WERI-Rb-1 (cell line): ENCODE measurements around the gene UBE2C.

Experiments
- DNase-seq: peaks from one replicate; pipeline ENCODE4 v3.0.0-alpha.2; 2020
- H3K27ac ChIP-seq: fragments of 250-450 bp; sonication (Bioruptor Pico); 2 replicates; pipeline ENCODE4 v1.5.1; 2020; ENCODE audit warnings: mild to moderate bottlenecking, moderate library complexity
- H3K27me3 ChIP-seq: fragments of 250-450 bp; sonication (Bioruptor Pico); 2 replicates; pipeline ENCODE4 v1.5.1; 2021; ENCODE audit warnings: mild to moderate bottlenecking, low read depth, moderate library complexity; ENCODE audit not compliant: insufficient read depth, severe bottlenecking
- H3K36me3 ChIP-seq: fragments of 250-450 bp; sonication (Bioruptor Pico); 2 replicates; pipeline ENCODE4 v1.5.1; 2020; ENCODE audit warnings: mild to moderate bottlenecking, moderate library complexity
- H3K4me3 ChIP-seq: 2 replicates; pipeline ENCODE4 v1.5.1; 2011; ENCODE audit warnings: low read depth, mild to moderate bottlenecking, control low read depth, low read length
- H3K9me3 ChIP-seq: fragments of 250-450 bp; sonication (Bioruptor Pico); 2 replicates; pipeline ENCODE4 v1.5.1; 2021; ENCODE audit warnings: mild to moderate bottlenecking, moderate library complexity; ENCODE audit not compliant: severe bottlenecking
- TF ChIP-seq, protein P1 (sequence below): IDR thresholded peaks from 2 replicates; pipeline ENCODE4 v1.5.1; 2011; ENCODE audit warnings: low read depth, mild to moderate bottlenecking, control low read depth, inconsistent platforms, low read length

Gene UBE2C

DNA sequence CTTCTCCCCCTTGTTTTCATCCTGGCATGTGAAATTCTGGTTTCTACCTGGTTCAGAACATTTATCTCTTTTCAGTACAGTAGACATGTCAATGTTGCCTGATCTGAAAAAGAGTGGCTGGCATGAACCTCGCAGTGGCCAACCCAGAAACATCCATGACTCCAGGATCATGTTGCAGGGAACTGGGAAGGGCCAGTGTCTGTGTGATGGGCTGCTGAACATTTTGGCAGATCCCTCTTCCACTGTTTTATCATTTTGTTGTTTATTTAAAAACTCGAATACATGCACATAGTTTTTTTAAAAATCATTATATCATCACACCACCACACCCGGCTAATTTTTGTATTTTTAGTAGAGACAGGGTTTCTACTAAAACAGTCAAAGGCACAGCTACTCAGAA, 39.8 kb upstream of the UBE2C start:
- H3K27ac ChIP-seq: no peak overlapping the region

DNA sequence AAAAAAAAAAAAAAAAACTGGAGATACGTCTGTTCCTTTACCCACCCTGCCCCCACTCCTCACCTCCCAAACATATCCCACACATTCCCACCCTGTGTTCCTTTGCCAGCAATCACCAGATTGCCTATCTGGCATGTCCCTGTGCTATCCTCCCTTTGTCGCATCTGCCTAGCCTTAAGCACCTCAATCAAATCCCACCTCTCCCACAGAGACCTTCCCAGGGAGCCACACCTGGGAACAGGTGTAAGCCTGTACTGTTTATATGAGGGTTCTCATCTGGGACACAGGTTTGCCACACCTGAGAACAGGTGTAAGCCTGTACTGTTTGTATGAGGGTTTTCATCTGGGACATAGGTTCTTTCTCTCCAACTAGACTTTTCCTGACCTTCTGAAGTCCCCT, 37.5 kb upstream of the UBE2C start:
- H3K9me3 ChIP-seq: no peaks in the 10 kb centered on the region
- H3K27ac ChIP-seq: no peak overlapping the region
- H3K4me3 ChIP-seq: no peak overlapping the region
- no peak for DNase-seq
- no peaks in the 10 kb centered on the region for H3K36me3 ChIP-seq
- no peaks in the 10 kb centered on the region for H3K27me3 ChIP-seq
- TF ChIP-seq, protein P1, sequence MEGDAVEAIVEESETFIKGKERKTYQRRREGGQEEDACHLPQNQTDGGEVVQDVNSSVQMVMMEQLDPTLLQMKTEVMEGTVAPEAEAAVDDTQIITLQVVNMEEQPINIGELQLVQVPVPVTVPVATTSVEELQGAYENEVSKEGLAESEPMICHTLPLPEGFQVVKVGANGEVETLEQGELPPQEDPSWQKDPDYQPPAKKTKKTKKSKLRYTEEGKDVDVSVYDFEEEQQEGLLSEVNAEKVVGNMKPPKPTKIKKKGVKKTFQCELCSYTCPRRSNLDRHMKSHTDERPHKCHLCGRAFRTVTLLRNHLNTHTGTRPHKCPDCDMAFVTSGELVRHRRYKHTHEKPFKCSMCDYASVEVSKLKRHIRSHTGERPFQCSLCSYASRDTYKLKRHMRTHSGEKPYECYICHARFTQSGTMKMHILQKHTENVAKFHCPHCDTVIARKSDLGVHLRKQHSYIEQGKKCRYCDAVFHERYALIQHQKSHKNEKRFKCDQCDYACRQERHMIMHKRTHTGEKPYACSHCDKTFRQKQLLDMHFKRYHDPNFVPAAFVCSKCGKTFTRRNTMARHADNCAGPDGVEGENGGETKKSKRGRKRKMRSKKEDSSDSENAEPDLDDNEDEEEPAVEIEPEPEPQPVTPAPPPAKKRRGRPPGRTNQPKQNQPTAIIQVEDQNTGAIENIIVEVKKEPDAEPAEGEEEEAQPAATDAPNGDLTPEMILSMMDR: no peak

More for the DNA sequence above, 39.8 kb upstream of the UBE2C start:
- Histone ChIP-seq H3K36me3 (no peaks in the 10 kb centered on the region), H3K9me3 (no peaks in the 10 kb centered on the region), H3K4me3 (no peak overlapping the region), H3K27me3 (no peaks in the 10 kb centered on the region)
- DNase-seq: no peak
- TF ChIP-seq, protein P1: no peak

DNA sequence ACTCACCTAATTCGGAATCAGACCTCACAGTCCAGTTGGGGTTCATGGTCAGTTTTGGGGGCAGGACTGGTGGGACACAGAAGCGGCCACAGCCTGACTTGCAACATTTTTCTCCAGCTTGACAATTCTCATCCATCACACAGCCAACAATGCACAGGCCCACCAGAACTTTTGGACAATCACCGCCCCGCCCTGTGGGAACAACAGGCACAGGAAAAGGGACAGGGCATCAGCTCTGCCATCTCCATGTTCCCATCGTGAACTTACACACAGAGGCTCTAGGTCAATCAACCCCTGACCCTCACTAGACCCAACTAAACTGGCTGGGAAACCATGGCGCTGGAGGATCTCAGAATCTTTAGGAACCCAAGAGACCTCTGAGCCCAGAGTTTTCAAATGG, 37.0 kb upstream of the UBE2C start:
- Histone ChIP-seq H3K27me3 (no peaks in the 10 kb centered on the region), H3K36me3 (no peaks in the 10 kb centered on the region), H3K9me3 (no peaks in the 10 kb centered on the region), H3K4me3 (no peak overlapping the region), H3K27ac (no peak overlapping the region)
- TF ChIP-seq, protein P1: no peak
- no peak for DNase-seq

DNA sequence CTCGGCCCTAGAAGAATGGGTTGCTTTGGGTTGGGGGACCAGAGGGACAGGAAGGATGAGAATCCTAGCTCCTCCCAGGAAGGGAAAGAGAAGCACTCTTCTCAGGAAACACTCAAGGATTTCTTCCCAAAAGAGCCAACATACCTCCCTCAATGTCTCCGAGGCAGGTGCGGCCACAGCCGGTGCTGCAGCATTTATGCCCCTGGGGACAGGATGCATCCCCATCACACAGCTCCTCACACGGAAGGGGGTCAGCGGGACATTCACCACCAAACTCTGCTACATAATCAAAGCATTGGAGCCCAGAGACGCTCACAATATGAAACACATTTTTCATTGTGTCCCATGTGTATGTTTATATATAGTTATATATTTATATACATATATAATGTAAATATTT, 35.5 kb upstream of the UBE2C start:
- no peaks in the 10 kb centered on the region for H3K9me3 ChIP-seq
- TF ChIP-seq, protein P1: no peak

DNA sequence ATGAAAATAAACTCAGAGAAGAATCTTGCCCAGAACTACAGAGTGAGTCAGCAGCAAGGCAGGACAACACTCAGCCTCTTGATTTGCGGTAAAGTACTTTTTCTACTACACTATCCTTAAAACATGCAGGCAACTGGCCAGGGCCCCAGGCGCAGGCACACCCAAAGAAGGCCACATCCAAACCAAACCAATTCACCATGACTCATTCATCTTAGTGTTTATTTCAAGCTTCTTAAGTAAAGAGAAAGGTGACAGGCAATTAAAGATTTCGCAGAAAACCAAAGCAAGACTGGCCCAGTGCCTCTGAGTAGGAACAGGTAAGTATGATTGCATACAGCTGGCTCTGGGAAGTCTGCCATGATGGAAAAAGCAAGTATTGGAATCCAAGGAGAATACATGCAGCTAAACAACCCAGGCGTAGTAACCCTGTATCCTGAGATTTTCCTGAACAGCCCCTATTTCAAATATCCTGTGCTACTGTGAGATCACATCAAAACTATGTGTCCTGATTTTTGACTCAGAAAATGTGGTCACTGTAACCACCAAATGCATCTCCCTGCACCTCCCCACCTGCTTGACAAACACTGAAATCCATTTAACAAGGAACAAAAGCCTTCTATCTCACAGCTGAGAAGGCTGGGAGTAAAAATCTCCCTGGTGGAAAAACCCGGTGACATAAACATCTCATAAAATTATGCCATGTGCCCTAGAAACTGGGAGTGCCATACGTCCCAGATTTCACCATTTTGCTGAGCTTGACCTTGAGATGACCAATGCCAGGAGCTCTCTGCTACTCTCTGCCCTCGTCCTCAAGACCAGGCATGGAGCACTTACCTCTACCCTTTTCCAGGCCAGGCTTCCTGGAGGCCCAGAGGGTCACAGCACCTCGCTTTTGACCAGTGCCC, 33.2 kb upstream of the UBE2C start:
- H3K36me3 ChIP-seq: no peaks in the 10 kb centered on the region
- H3K9me3 ChIP-seq: no peaks in the 10 kb centered on the region
- TF ChIP-seq, protein P1: no peak
- H3K27me3 ChIP-seq: no peaks in the 10 kb centered on the region
- H3K4me3 ChIP-seq: no peak overlapping the region
- H3K27ac ChIP-seq: no peak overlapping the region
- DNase-seq: no peak

More for the DNA sequence above, 35.5 kb upstream of the UBE2C start:
- H3K36me3 ChIP-seq: no peaks in the 10 kb centered on the region
- no peak overlapping the region for H3K27ac ChIP-seq
- DNase-seq: no peak
- no peaks in the 10 kb centered on the region for H3K27me3 ChIP-seq
- no peak overlapping the region for H3K4me3 ChIP-seq
